HL-60 (cell line): ENCODE results near the gene HUNK.

Experiments used
- CTCF ChIP-seq: IDR thresholded peaks from one replicate; pipeline ENCODE4 v1.5.1; 2011; ENCODE audit warnings: low read length, control low read depth, inconsistent platforms; ENCODE audit not compliant: insufficient read depth
- GABPA ChIP-seq: IDR thresholded peaks from 2 replicates; pipeline ENCODE4 v1.6.1; 2012; ENCODE audit warnings: low read depth
- POLR2AphosphoS5 ChIP-seq: IDR thresholded peaks from 2 replicates; pipeline ENCODE4 v1.6.1; 2012; ENCODE audit warnings: low read depth
- REST ChIP-seq: IDR thresholded peaks from 2 replicates; pipeline ENCODE4 v1.6.1; 2012; ENCODE audit warnings: low read depth; ENCODE audit not compliant: insufficient replicate concordance

GRCh38 chr21:31872072-31872451, 758 bp upstream of the HUNK start:
- TF ChIP-seq CTCF (no peak), POLR2AphosphoS5 (no peak), GABPA (no peak), REST (no peak)
